ENCODE measurements around the gene APEH. TPM values are rescaled to one million over a fixed set of nuclear protein-coding genes. Genes with fewer than 3 reads are reported as not detected.

Gene APEH
- total and polyA plus RNA-seq, 2 of the 13 experiments (the other 11 are each of a cell fraction or from before 2014, with no cell fraction given) = 116 to 130 TPM

- no peak for TF ChIP-seq ZNF142 (CRISPR knock-in tag; IDR thresholded peaks at IDR 0.05)
- TF ChIP-seq ZUFSP (CRISPR knock-in tag; IDR thresholded peaks at IDR 0.05; ENCODE audit: borderline replicate concordance) = no peak
- TF ChIP-seq SYNCRIP (IDR thresholded peaks at IDR 0.05; ENCODE audit: insufficient read depth, low read depth, low read length) = no peak
- TF ChIP-seq ZNF24 (IDR thresholded peaks at IDR 0.05) = no peak
- TF ChIP-seq, protein P1, sequence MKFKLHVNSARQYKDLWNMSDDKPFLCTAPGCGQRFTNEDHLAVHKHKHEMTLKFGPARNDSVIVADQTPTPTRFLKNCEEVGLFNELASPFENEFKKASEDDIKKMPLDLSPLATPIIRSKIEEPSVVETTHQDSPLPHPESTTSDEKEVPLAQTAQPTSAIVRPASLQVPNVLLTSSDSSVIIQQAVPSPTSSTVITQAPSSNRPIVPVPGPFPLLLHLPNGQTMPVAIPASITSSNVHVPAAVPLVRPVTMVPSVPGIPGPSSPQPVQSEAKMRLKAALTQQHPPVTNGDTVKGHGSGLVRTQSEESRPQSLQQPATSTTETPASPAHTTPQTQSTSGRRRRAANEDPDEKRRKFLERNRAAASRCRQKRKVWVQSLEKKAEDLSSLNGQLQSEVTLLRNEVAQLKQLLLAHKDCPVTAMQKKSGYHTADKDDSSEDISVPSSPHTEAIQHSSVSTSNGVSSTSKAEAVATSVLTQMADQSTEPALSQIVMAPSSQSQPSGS (CRISPR knock-in tag; IDR thresholded peaks at IDR 0.05) = no peak
- TF ChIP-seq ZMYM4 (CRISPR knock-in tag; IDR thresholded peaks at IDR 0.05) = no peak
Observed at GRCh38 chr3:49669352-49669751, 4.8 kb upstream of the APEH start (continued).
